ENCODE measurements around the gene IL24. TPM values are rescaled to one million over a fixed set of nuclear protein-coding genes. Genes with fewer than 3 reads are reported as not detected.
"Not testable (repeated sequence)": the region's sequence is repeated elsewhere in the genome, so short reads cannot be mapped to it uniquely, and the experiment has no call there.

Gene IL24
- total RNA-seq, 1 experiment from 2014 or later: not detected

GRCh38 chr1:206923961-206924557 is 26.8 kb downstream of the IL24 start:
- DNase-seq (ENCODE audit: low read depth, low spot score); H3K27me3 ChIP-seq (ENCODE audit: insufficient read depth, low read length); H3K4me3 ChIP-seq (replicated peaks in 1 of 2; ENCODE audit: low read depth in 1 of 2, low read length in 2 of 2); H3K36me3 ChIP-seq (ENCODE audit: control insufficient read depth in 1 of 2, insufficient read depth in 2 of 2, low read length in 2 of 2); H4K20me1 ChIP-seq (ENCODE audit: insufficient read depth); BruUV-seq (replicated peaks); POLR2A ChIA-PET; ATAC-seq; H3K27ac ChIP-seq (ENCODE audit: low read depth, low read length); H3K79me2 ChIP-seq (ENCODE audit: insufficient read depth, low read length); RAD21 ChIA-PET (ENCODE audit: low non-redundant PET in 1 of 2, low total read pairs in 2 of 2, uncharacterized antibody in 2 of 2, unreplicated experiment in 2 of 2); intact Hi-C loops (cut with micrococcal nuclease); H3K4me1 ChIP-seq (ENCODE audit: control insufficient read depth in 1 of 2, insufficient read depth in 2 of 2, low read length in 2 of 2); H2AFZ ChIP-seq (ENCODE audit: low read depth, low read length, poor library complexity, severe bottlenecking); H3K9me3 ChIP-seq (ENCODE audit: control insufficient read depth in 1 of 2, insufficient read depth in 1 of 2, low read depth in 1 of 2, low read length in 2 of 2); H3K9me2 ChIP-seq (ENCODE audit: insufficient read depth); H3K4me2 ChIP-seq (ENCODE audit: low read length); H3K9ac ChIP-seq (ENCODE audit: low read length): not testable (repeated sequence)
- TF ChIP-seq CBX3 (IDR thresholded peaks at IDR 0.05; ENCODE audit: low read depth): 0 out of 2 replicates have a peak, but pooled peaks have one; percentile 12
- CTCF ChIA-PET: interaction anchor here (1.7 kb wide), 1 partner anchor 10 kb away, joined by 5 read pairs; no protein-coding TSS in a partner anchor

DNA sequence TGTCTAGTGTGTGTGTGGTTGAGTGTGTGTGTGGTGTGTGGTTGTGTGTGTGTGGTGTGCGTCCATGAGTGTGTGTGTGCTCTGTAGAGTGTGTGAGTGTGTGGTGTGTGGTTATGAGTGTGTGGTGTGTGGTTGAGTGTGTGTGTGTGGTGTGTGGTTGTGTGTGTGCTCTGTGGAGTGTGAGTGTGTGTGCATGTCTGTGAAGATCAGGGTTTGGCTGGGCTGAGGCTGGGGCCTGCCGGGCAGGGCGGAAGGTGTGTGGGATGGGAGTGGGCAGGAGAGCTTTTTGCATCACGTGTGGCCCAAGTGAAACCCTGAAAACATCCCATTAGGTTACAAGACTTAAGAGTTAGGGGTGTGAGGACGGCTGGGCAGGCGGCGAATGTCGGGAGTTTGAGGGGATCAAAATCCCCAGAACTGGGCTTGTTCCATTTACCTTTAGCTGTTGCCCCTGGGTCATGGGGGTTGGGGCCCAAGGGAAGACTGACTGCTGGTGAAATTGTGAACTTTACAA is 27.4 kb downstream of the IL24 start:
- POLR2A ChIA-PET: no interaction called here
- no peak for ATAC-seq

More for the DNA sequence above, 27.4 kb downstream of the IL24 start:
- H3K9me3 ChIP-seq (ENCODE audit: control insufficient read depth in 1 of 2, insufficient read depth in 1 of 2, low read depth in 1 of 2, low read length in 2 of 2): no peaks in the 10 kb centered on the region
- H3K79me2 ChIP-seq (ENCODE audit: insufficient read depth, low read length): no peaks in the 10 kb centered on the region
- RAD21 ChIA-PET (ENCODE audit: low non-redundant PET in 1 of 2, low total read pairs in 2 of 2, uncharacterized antibody in 2 of 2, unreplicated experiment in 2 of 2): no interaction called here
- DNase-seq (ENCODE audit: low read depth, low spot score): no peak
- no peak overlapping the region for H3K4me3 ChIP-seq (replicated peaks in 1 of 2; ENCODE audit: low read depth in 1 of 2, low read length in 2 of 2)
- TF ChIP-seq SP1 (IDR thresholded peaks at IDR 0.05; ENCODE audit: low read depth): no peak
- TF ChIP-seq TCF7L2 (IDR thresholded peaks at IDR 0.05; ENCODE audit: borderline replicate concordance, extremely low read depth, insufficient read depth, insufficient read length): no peak
- no peak for TF ChIP-seq CEBPB (IDR thresholded peaks at IDR 0.05; ENCODE audit: low read depth)
- TF ChIP-seq RAD21 (IDR thresholded peaks at IDR 0.05; ENCODE audit: low read depth): no peak
- TF ChIP-seq EZH2 (IDR thresholded peaks at IDR 0.05): no peak
- no peak for TF ChIP-seq YY1 (IDR thresholded peaks at IDR 0.05; ENCODE audit: extremely low read depth, insufficient replicate concordance, low read depth, low read length)
- TF ChIP-seq, protein P1, sequence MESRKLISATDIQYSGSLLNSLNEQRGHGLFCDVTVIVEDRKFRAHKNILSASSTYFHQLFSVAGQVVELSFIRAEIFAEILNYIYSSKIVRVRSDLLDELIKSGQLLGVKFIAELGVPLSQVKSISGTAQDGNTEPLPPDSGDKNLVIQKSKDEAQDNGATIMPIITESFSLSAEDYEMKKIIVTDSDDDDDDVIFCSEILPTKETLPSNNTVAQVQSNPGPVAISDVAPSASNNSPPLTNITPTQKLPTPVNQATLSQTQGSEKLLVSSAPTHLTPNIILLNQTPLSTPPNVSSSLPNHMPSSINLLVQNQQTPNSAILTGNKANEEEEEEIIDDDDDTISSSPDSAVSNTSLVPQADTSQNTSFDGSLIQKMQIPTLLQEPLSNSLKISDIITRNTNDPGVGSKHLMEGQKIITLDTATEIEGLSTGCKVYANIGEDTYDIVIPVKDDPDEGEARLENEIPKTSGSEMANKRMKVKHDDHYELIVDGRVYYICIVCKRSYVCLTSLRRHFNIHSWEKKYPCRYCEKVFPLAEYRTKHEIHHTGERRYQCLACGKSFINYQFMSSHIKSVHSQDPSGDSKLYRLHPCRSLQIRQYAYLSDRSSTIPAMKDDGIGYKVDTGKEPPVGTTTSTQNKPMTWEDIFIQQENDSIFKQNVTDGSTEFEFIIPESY (IDR thresholded peaks at IDR 0.05; ENCODE audit: extremely low read depth, insufficient replicate concordance, low read length): no peak
- intact Hi-C loops (cut with micrococcal nuclease): no loop called here
- no peaks in the 10 kb centered on the region for H3K36me3 ChIP-seq (ENCODE audit: control insufficient read depth in 1 of 2, insufficient read depth in 2 of 2, low read length in 2 of 2)
- CTCF ChIA-PET: interaction anchor here (1.1 to 1.7 kb wide), 3 partner anchors 9 to 12 kb away, joined by 3 to 5 read pairs (median 4); no protein-coding TSS in a partner anchor
- no peaks in the 10 kb centered on the region for H3K9me2 ChIP-seq (ENCODE audit: insufficient read depth)
- no peak overlapping the region for H3K9ac ChIP-seq (ENCODE audit: low read length)
- no TSS peak for BruUV-seq (replicated peaks)
- H3K27ac ChIP-seq (ENCODE audit: low read depth, low read length): no peak overlapping the region
- H3K27me3 ChIP-seq (ENCODE audit: insufficient read depth, low read length): no peaks in the 10 kb centered on the region
- peaks cover 0 to 9% of the 10 kb centered on the region in 2 experiments; a peak in 2 of 4 replicates for H3K4me1 ChIP-seq (ENCODE audit: control insufficient read depth in 1 of 2, insufficient read depth in 2 of 2, low read length in 2 of 2)
- H3K4me2 ChIP-seq (ENCODE audit: low read length): no peak overlapping the region
- no peaks in the 10 kb centered on the region for H4K20me1 ChIP-seq (ENCODE audit: insufficient read depth)
- H2AFZ ChIP-seq (ENCODE audit: low read depth, low read length, poor library complexity, severe bottlenecking): no peak overlapping the region
